ENCODE measurements around the gene DLGAP3.
"Not testable (repeated sequence)": the region's sequence is repeated elsewhere in the genome, so short reads cannot be mapped to it uniquely, and the experiment has no call there.

DLGAP3 gene

DNA sequence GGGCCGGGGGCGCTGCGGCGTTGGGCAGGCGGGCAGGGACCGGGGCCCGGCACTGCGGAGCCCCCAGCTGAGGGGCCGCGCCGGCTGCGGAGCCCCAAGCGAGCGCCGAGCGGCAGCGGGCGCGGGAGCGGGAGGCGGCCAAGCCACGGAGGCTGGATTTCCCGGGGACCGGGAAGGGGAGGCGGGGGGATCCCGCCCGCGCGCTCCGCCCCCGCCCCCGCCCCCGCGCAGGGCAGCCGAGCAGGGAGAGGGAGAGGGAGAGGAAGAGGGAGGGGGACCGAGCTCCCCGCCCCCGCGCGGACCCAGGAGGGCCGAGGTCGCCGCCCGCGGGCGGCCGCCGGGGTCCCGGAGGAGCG lies at the start of gene DLGAP3:
Gene DLGAP3 (minus strand): TSS at position 154 of the 356 bp plus-strand sequence. CDS start 24,267 bp downstream, outside the sequence.
- no peak for DNase-seq

- no peak for DNase-seq
Measured at GRCh38 chr1:34978921-34979320, 49.5 kb upstream of the DLGAP3 start.

GRCh38 chr1:34977858-34978257 lies 48.4 kb upstream of the DLGAP3 start:
- DNase-seq: no peak

DNA sequence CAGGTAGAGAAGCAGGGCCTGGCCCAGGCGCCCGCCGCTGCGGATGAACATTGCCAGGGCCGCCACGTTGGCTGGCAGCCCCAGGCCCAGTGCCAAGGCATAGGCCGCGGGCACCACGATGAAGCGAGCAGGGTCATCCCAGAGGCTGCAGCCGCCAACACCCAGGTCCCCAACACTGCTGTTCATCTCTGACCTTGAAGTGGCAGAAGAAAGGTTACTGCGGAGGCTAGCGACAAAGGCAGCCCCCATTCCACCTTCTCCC lies 47.7 kb upstream of the DLGAP3 start:
- no peak for DNase-seq

- DNase-seq: no peak
Measured at GRCh38 chr1:34976384-34977209, 47.1 kb upstream of the DLGAP3 start.

DNA sequence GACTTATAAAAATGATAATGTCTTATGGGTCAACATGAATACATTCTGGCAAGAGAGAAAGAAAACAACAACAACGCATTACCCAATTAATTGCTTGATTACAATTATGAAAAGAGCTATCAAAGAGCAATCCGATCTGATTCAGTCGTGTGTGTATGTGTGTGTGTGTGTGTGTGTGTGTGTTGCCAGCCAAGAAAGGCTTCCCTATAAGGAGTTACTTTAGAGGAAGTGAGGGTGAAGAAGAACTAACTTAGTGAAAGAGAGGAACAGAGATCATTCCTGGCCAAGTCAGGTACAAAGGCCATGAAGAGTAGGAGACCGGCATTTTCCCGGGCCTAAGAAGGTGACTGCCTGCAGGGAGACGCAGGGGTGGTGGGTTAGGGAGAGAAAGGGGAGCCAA lies 46.3 kb upstream of the DLGAP3 start:
- DNase-seq: no peak

GRCh38 chr1:34975338-34975737 lies 45.9 kb upstream of the DLGAP3 start:
- DNase-seq: no peak

DNA sequence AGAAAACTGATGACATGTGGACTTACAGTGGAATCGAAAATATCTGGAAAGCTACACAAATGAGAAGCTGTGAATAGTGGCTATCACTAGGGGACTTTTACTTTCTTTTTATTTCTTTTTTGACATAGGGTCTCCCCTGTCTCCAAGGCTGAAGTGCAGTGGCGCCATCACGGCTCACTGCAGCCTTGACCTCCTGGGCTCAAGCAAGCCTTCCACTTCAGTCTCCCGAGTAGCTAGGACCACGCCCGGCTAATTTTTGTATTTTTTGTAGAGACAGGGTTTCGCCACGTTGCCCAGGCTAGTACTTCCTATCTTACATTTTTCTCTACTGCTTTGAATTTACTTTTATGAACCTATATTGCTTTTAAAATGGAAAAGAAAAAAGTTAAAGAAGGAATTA lies 45.2 kb upstream of the DLGAP3 start:
- no peak for DNase-seq

- DNase-seq: no peak
Measured at GRCh38 chr1:34973326-34973725, 43.9 kb upstream of the DLGAP3 start.

GRCh38 chr1:34970829-34971228 lies 41.4 kb upstream of the DLGAP3 start:
- no peak for DNase-seq

- DNase-seq: no peak
Measured at GRCh38 chr1:34970220-34970735, 40.8 kb upstream of the DLGAP3 start.

- DNase-seq: not testable (repeated sequence)
Measured at GRCh38 chr1:34968297-34968696, 38.8 kb upstream of the DLGAP3 start.

DNA sequence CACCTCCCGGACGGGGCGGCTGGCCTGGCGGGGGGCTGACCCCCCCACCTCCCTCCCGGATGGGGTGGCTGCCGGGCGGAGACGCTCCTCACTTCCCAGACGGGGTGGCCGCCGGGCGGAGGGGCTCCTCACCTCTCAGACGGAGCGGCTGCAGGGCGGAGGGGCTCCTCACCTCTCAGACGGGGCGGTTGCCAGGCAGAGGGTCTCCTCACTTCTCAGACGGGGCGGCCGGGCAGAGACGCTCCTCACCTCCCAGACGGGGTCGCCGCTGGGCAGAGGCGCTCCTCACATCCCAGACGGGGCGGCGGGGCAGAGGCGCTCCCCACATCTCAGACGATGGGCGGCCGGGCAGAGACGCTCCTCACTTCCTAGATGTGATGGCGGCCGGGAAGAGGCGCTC lies 38.2 kb upstream of the DLGAP3 start:
- not testable (repeated sequence) for DNase-seq

DNA sequence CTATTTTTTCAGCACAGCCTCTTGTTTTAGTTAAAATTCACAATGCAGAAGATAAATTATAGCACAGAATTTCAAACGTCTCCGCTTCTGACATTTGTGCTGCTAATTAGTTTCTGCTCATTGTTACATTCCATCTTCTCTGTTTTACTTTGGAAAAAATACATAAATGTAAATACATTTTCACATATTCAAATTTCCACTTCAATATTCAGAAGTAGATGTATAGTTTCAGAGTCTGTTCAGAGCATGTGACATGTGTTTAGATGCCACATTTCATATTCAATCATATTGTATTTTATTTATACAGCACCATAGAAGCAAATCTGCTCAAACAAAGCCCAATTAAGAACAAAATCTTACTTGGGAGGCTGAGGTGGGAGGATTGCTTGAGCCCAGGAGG lies 36.1 kb upstream of the DLGAP3 start:
- no peak for DNase-seq

DNA sequence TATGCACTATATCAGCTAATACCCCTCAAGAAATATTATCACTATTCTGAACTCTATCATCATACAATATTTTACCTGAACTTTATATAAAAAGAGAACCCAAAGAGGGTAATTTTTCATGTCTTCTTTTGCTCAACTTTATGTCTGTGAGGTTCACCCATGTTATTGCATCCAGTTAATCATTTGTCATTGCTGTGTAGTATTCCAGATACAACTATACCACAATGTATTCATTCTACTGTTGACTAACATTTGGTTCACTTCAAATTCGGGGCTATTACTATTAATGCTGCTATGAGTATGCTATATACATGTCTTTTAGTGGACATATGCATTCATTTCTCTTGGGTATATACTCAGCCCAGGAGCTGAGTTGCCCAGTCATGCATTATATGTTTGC lies 21.0 kb upstream of the DLGAP3 start:
- no peak for DNase-seq

GRCh38 chr1:34948739-34949138 lies 19.3 kb upstream of the DLGAP3 start:
- DNase-seq: not testable (repeated sequence)

- not testable (repeated sequence) for DNase-seq
Measured at GRCh38 chr1:34947641-34948314, 18.3 kb upstream of the DLGAP3 start.

DNA sequence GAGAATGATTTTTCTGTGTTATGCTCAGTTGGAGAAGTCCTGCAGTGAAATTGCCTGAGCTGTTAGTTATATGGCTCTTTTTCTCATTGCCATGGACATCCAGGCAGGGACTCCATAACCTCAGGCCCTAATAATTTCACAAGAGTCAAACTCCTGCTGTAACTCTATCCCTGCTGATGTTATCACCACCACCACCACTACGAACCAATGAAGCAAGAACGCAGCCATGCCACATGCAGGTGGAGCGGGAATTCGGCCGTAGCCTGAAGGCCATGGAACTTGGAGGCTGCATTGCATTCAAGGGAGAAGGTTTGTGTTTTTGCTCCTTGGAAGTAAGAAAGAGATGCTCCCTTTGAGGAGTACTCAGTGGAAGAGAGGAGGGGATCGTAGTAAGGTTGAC lies 16.8 kb upstream of the DLGAP3 start:
- no peak for DNase-seq

DNA sequence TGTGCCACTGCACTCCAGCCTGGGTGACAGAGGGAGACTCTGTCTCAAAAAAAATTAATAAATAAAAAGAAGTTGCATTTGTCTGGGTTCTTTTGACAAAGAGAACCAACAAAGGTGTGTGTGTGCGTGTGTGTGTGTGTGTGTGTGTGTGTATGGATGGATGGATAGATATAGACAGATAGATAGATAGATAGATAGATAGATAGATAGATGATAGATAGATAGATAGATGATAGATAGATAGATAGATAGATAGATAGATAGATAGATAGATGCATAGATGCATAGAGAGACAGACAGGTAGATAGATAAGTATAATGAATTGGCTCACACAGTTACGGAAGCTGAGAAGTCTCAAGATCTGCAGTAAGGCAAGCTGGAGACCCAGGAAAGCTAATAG lies 12.3 kb upstream of the DLGAP3 start:
- DNase-seq: not testable (repeated sequence)

DNA sequence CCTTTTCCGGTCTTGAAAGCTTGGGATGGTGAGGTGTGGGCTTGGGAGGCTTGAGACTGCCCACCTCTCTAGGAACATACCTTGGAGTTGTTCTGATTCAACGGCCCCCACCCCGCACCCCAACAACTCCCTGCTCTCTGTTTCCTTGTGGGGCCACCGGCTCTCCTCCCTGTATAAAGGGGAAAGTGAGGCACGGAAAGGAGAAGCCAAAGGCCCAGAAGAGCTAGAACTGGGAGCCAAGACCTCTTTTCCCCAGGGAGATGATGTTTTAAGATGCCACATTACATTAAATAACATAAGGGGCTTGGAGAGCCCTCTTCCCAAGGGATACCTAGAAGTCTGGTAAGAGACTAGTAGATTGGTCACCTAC lies 1.2 kb upstream of the DLGAP3 start:
- DNase-seq: no peak

GRCh38 chr1:34929853-34930701 lies 627 bp upstream of the DLGAP3 start:
- no peak for DNase-seq

GRCh38 chr1:34928699-34929496 lies 552 bp downstream of the DLGAP3 start:
- no peak for DNase-seq
